Right lobe of liver (tissue), 6 donors: ENCODE measurements around the gene ODAD2. TPM values are rescaled to one million over a fixed set of nuclear protein-coding genes. Genes with fewer than 3 reads are reported as not detected.
A peak's percentile ranks its signal among the peaks of the same experiment; 100 is the strongest.

ENCODE experiments used
- ATAC-seq, 4 donors: fragments of 200-7000 bp; cut with Tn5 transposase; one replicate each; pipeline ENCODE4 v1.9.1; 2020; ENCODE audit warnings: mild to moderate bottlenecking in 4 of 4, moderate library complexity in 4 of 4
- DNase-seq, 3 donors: peaks; one replicate each; pipeline ENCODE4 v3.0.0-alpha.2; 2020
- H3K27ac ChIP-seq, 3 donors: fragments of 200-600 bp; one replicate each; pipeline ENCODE4 v1.8.0; 2022
- H3K27me3 ChIP-seq, 2 donors: fragments of 200-600 bp; one replicate each; pipeline ENCODE4 v1.8.0; 2022
- H3K36me3 ChIP-seq, 4 donors: fragments of 200-600 bp; sonication (generic) in 1 of 4; one replicate each; pipeline versions ENCODE4 v1.5.1 to v1.8.0; 2017 to 2022; ENCODE audit warnings: control low read depth in 1 of 4
- H3K4me1 ChIP-seq, 4 donors: fragments of 200-600 bp; sonication (generic) in 1 of 4; one replicate each; pipeline versions ENCODE4 v1.5.1 to v1.8.0; 2017 to 2022; ENCODE audit warnings: control low read depth in 1 of 4
- H3K4me3 ChIP-seq, 3 donors: fragments of 200-600 bp; one replicate each; pipeline ENCODE4 v1.8.0; 2022
- H3K9me3 ChIP-seq, 4 donors: fragments of 200-600 bp; sonication (generic) in 1 of 4; one replicate each; pipeline versions ENCODE4 v1.5.1 to v1.8.0; 2017 to 2022; ENCODE audit warnings: control low read depth in 1 of 4
- CTCF ChIP-seq, 4 donors: fragments of 200-600 bp in 3 of 4; fragments of 450-650 bp in 1 of 4; IDR thresholded peaks; one replicate each; pipeline versions ENCODE4 v1.5.1 to v1.8.0; 2016 to 2022; ENCODE audit warnings: antibody characterized with exemption in 4 of 4, mild to moderate bottlenecking in 2 of 4
- POLR2A ChIP-seq: fragments of 450-650 bp; IDR thresholded peaks from one replicate; pipeline ENCODE4 v1.6.1; 2017; ENCODE audit warnings: antibody characterized with exemption, mild to moderate bottlenecking
- WGBS: methylation state at CpG from one replicate; pipeline ENCODE4 v1.1.6; 2018; ENCODE audit warnings: low coverage, low lambda C conversion rate; ENCODE audit not compliant: insufficient coverage; ENCODE audit errors: missing lambda C conversion rate; 5-methylcytosine and 5-hydroxymethylcytosine counted together
- intact Hi-C, 2 donors: fragments of 100-400 bp; cut with DNase I; formaldehyde crosslinking; loops; one replicate each; pipeline versions ENCODE4 v1.11.2 to v1.14.1; 2022
- total RNA-seq, 6 experiments: library from RNA; depleted of rRNA in 2 of 6; stranded (reverse); fragments of >200 nt in 2 of 6; fragmentation: NEBNext Ultra II Directional in 3 of 6; extraction: Animal tissue kit (Norgen Biotek cat#: 25700) in 3 of 6; gene quantifications; one replicate each; pipeline versions ENCODE4 v1.1.0 to v1.2.4, GENCODE V29; 2016 to 2023
- donor health status: DM: no; HTN: yes; CAD: no.
- donor health status: DM: no; HTN: no; CAD: no.
- donor health status: DM: no; HTN: no; CAD: no.
- donor health status: DM: no; HTN: yes; CAD: no.
- donor health status: DM: no; HTN: yes; CAD: no.

The ODAD2 gene
- total RNA-seq, 6 experiments from 2014 or later = 0.44 to 0.81 (median 0.55) TPM; not detected in 3

- H3K36me3 ChIP-seq = no peaks in the 10 kb centered on the region
- H3K4me1 ChIP-seq = no peaks in the 10 kb centered on the region
- no peaks in the 10 kb centered on the region for H3K9me3 ChIP-seq
- H3K4me3 ChIP-seq = no peak overlapping the region
- intact Hi-C loops = no loop called here
- 82% methylated on average over 2 of the region's 2 CpGs for WGBS
- no peak overlapping the region for H3K27ac ChIP-seq
- TF ChIP-seq POLR2A (no peak), CTCF (IDR thresholded peaks at IDR 0.05) (no peak)
- ATAC-seq = no peak
- no peak for DNase-seq
- no peaks in the 10 kb centered on the region for H3K27me3 ChIP-seq
Observed at GRCh38 chr10:27889518-27889917, 109.4 kb downstream of the ODAD2 start.

DNA sequence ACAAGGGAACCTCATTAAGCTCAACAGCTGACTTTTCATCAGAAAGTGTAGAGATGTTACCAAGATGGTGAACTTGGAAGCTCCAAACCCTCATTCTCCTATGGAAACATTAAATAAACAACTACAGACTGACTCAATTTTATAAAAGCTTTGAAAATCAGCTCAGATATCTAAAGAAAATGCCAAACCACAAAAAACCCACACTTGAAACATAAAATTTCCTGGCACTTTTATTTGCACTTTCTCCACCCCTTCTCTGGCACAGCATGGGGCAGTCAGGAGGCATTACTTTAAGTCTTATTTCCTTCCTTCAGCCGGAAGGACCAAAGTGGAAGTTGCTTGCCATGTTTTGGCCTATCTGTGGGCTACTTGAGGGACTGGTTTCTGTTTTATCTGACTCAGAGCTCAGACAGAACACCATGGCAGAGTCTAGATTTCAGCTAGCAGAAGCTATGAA, 114.7 kb downstream of the ODAD2 start:
- no peaks in the 10 kb centered on the region for H3K27me3 ChIP-seq
- 33% methylated on average over 1 of the region's 1 CpG for WGBS
- no peak for DNase-seq
- no peaks in the 10 kb centered on the region for H3K36me3 ChIP-seq
- no peak overlapping the region for H3K27ac ChIP-seq
- intact Hi-C loops = no loop called here
- H3K4me3 ChIP-seq = no peak overlapping the region
- no peak for TF ChIP-seq POLR2A
- no peak for TF ChIP-seq CTCF (IDR thresholded peaks at IDR 0.05)
- H3K9me3 ChIP-seq = no peaks in the 10 kb centered on the region
- no peaks in the 10 kb centered on the region for H3K4me1 ChIP-seq
- no peak for ATAC-seq

DNA sequence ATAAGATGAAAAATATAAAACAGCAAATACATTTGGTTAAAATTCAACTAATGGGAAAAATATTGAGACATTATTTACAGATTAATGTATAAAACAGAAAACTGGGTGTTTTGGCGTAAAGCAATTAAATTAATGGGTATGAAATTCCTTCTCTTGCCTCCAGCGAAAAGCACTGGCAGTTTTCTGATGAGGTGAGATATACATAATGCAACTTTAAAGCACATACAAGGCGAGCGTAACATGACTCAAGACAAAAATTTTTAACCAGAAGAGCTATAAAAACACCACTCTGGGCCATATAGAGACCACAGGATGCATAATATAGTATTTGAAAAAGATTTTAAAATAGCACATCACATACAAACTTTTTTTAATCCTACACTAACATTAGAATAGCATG, 120.6 kb downstream of the ODAD2 start:
- Histone ChIP-seq H3K27ac (no peak overlapping the region), H3K4me3 (no peak overlapping the region), H3K36me3 (no peaks in the 10 kb centered on the region), H3K27me3 (no peaks in the 10 kb centered on the region), H3K4me1 (no peaks in the 10 kb centered on the region), H3K9me3 (no peaks in the 10 kb centered on the region)
- WGBS = 83% methylated on average over 4 of the region's 4 CpGs
- no peak for DNase-seq
- intact Hi-C loops = no loop called here
- TF ChIP-seq POLR2A (no peak), CTCF (IDR thresholded peaks at IDR 0.05) (no peak)
- no peak for ATAC-seq

DNA sequence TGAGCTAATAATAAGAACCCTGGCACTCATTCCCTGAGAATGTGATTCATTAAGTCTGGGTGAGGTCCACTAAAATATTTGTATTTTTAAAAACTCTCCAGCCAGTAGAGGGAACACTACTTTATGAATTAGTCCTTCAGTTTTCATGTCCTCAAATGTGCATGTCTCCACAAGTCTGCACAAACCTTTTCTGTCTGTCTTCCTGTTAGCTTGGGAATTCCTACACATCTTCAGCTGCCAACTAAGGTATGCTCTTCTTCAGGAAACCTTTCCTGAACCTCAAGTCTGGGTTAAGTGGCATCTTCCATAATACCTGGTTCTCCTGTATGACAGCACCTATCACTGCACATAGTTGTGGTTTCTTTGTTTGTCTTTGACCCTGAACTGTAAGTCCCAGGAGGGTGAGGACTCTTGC, 133.7 kb downstream of the ODAD2 start:
- Histone ChIP-seq H3K9me3 (no peaks in the 10 kb centered on the region), H3K36me3 (no peaks in the 10 kb centered on the region), H3K27me3 (no peaks in the 10 kb centered on the region), H3K4me3 (no peak overlapping the region), H3K27ac (no peak overlapping the region), H3K4me1 (no peaks in the 10 kb centered on the region)
- intact Hi-C loops = no loop called here
- ATAC-seq = peak in 2 of 4 donors; percentile 32 to 36
- no peak for DNase-seq
- TF ChIP-seq CTCF (IDR thresholded peaks at IDR 0.05) (peak in 2 of 4 donors; percentile 5 to 21), POLR2A (no peak)

DNA sequence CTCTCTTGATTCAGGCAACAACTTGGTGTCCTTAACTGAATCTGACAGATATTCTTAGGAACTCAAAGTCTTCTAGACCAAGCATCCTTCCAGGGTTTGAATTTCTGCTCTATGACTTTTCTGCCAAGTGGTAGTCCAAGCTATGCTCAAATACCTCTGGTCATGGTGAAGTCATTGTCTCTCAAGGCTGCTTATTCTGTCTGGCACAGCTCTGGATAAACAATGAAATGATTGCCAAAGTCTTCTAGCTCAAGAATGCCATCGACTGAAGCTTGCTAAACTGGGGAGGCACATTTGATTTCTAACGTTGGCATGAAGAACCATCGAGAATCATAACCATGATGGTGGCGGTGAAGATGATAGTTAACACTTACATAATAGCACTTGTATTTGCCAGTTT, 137.1 kb downstream of the ODAD2 start:
- TF ChIP-seq CTCF (IDR thresholded peaks at IDR 0.05) (no peak), POLR2A (no peak)
- Histone ChIP-seq H3K27ac (no peak overlapping the region), H3K4me1 (no peaks in the 10 kb centered on the region), H3K36me3 (no peaks in the 10 kb centered on the region), H3K4me3 (no peak overlapping the region), H3K27me3 (no peaks in the 10 kb centered on the region), H3K9me3 (no peaks in the 10 kb centered on the region)
- 78% methylated on average over 4 of the region's 4 CpGs for WGBS
- DNase-seq = no peak
- no peak for ATAC-seq
- intact Hi-C loops = no loop called here
